ENCODE data around the gene CMSS1.

Gene CMSS1

GRCh38 chr3:100020876-100021644 is 203.4 kb downstream of the CMSS1 start:
- peaks cover 4% of the 10 kb centered on the region; the same call in 1 of the 2 replicates for H3K4me1 ChIP-seq (ENCODE audit: control insufficient read depth, insufficient read depth, low read length)
- H3K36me3 ChIP-seq (ENCODE audit: control insufficient read depth, insufficient read depth, low read length) = no peaks in the 10 kb centered on the region
- H3K4me3 ChIP-seq (ENCODE audit: low read depth, low read length) = no peak overlapping the region
- H3K27ac ChIP-seq (ENCODE audit: low read depth, low read length) = no peak overlapping the region
- no peaks in the 10 kb centered on the region for H3K9me3 ChIP-seq (ENCODE audit: control insufficient read depth, insufficient read depth, low read depth, low read length)
- H3K9ac ChIP-seq (ENCODE audit: low read length) = no peak overlapping the region
- no peaks in the 10 kb centered on the region for H3K27me3 ChIP-seq (ENCODE audit: control insufficient read depth, insufficient read depth, low read length)

- H3K4me1 ChIP-seq (ENCODE audit: control insufficient read depth, insufficient read depth, low read length) = no peaks in the 10 kb centered on the region
- no peaks in the 10 kb centered on the region for H3K27me3 ChIP-seq (ENCODE audit: control insufficient read depth, insufficient read depth, low read length)
- H3K9me3 ChIP-seq (ENCODE audit: control insufficient read depth, insufficient read depth, low read depth, low read length) = no peaks in the 10 kb centered on the region
- no peak overlapping the region for H3K27ac ChIP-seq (ENCODE audit: low read depth, low read length)
- H3K9ac ChIP-seq (ENCODE audit: low read length) = no peak overlapping the region
- no peak overlapping the region for H3K4me3 ChIP-seq (ENCODE audit: low read depth, low read length)
- no peaks in the 10 kb centered on the region for H3K36me3 ChIP-seq (ENCODE audit: control insufficient read depth, insufficient read depth, low read length)
These were observed 204.8 kb downstream of the CMSS1 start for GRCh38 chr3:100022506-100022905.

- Histone ChIP-seq H3K9me3 (ENCODE audit: control insufficient read depth, insufficient read depth, low read depth, low read length) (no peaks in the 10 kb centered on the region), H3K4me3 (ENCODE audit: low read depth, low read length) (no peak overlapping the region), H3K36me3 (ENCODE audit: control insufficient read depth, insufficient read depth, low read length) (no peaks in the 10 kb centered on the region), H3K27ac (ENCODE audit: low read depth, low read length) (no peak overlapping the region), H3K9ac (ENCODE audit: low read length) (no peak overlapping the region), H3K27me3 (ENCODE audit: control insufficient read depth, insufficient read depth, low read length) (no peaks in the 10 kb centered on the region), H3K4me1 (ENCODE audit: control insufficient read depth, insufficient read depth, low read length) (no peaks in the 10 kb centered on the region)
These were observed 205.5 kb downstream of the CMSS1 start for GRCh38 chr3:100023150-100023549.

GRCh38 chr3:100023595-100023994 is 205.9 kb downstream of the CMSS1 start:
- H3K4me1 ChIP-seq (ENCODE audit: control insufficient read depth, insufficient read depth, low read length) = no peaks in the 10 kb centered on the region
- no peaks in the 10 kb centered on the region for H3K9me3 ChIP-seq (ENCODE audit: control insufficient read depth, insufficient read depth, low read depth, low read length)
- no peaks in the 10 kb centered on the region for H3K36me3 ChIP-seq (ENCODE audit: control insufficient read depth, insufficient read depth, low read length)
- H3K27ac ChIP-seq (ENCODE audit: low read depth, low read length) = no peak overlapping the region
- H3K9ac ChIP-seq (ENCODE audit: low read length) = no peak overlapping the region
- H3K27me3 ChIP-seq (ENCODE audit: control insufficient read depth, insufficient read depth, low read length) = no peaks in the 10 kb centered on the region
- H3K4me3 ChIP-seq (ENCODE audit: low read depth, low read length) = no peak overlapping the region

GRCh38 chr3:100024520-100025303 is 207.1 kb downstream of the CMSS1 start:
- Histone ChIP-seq H3K4me3 (ENCODE audit: low read depth, low read length) (no peak overlapping the region), H3K36me3 (ENCODE audit: control insufficient read depth, insufficient read depth, low read length) (no peaks in the 10 kb centered on the region), H3K27me3 (ENCODE audit: control insufficient read depth, insufficient read depth, low read length) (no peaks in the 10 kb centered on the region), H3K27ac (ENCODE audit: low read depth, low read length) (no peak overlapping the region), H3K9me3 (ENCODE audit: control insufficient read depth, insufficient read depth, low read depth, low read length) (no peaks in the 10 kb centered on the region), H3K4me1 (ENCODE audit: control insufficient read depth, insufficient read depth, low read length) (no peaks in the 10 kb centered on the region), H3K9ac (ENCODE audit: low read length) (no peak overlapping the region)

- H3K27me3 ChIP-seq (ENCODE audit: control insufficient read depth, insufficient read depth, low read length) = no peaks in the 10 kb centered on the region
- no peak overlapping the region for H3K27ac ChIP-seq (ENCODE audit: low read depth, low read length)
- no peak overlapping the region for H3K4me3 ChIP-seq (ENCODE audit: low read depth, low read length)
- no peak overlapping the region for H3K9ac ChIP-seq (ENCODE audit: low read length)
- no peaks in the 10 kb centered on the region for H3K36me3 ChIP-seq (ENCODE audit: control insufficient read depth, insufficient read depth, low read length)
- H3K9me3 ChIP-seq (ENCODE audit: control insufficient read depth, insufficient read depth, low read depth, low read length) = no peaks in the 10 kb centered on the region
- peaks cover 3% of the 10 kb centered on the region; the same call in 1 of the 2 replicates for H3K4me1 ChIP-seq (ENCODE audit: control insufficient read depth, insufficient read depth, low read length)
These were observed 209.7 kb downstream of the CMSS1 start for GRCh38 chr3:100027321-100027720.

- Histone ChIP-seq H3K27me3 (ENCODE audit: control insufficient read depth, insufficient read depth, low read length) (no peaks in the 10 kb centered on the region), H3K36me3 (ENCODE audit: control insufficient read depth, insufficient read depth, low read length) (no peaks in the 10 kb centered on the region), H3K9ac (ENCODE audit: low read length) (no peak overlapping the region)
These were observed 211.4 kb downstream of the CMSS1 start for GRCh38 chr3:100029052-100029451.

GRCh38 chr3:100029689-100030088 is 212.0 kb downstream of the CMSS1 start:
- Histone ChIP-seq H3K9me3 (ENCODE audit: control insufficient read depth, insufficient read depth, low read depth, low read length) (no peaks in the 10 kb centered on the region), H3K27ac (ENCODE audit: low read depth, low read length) (no peak overlapping the region), H3K4me3 (ENCODE audit: low read depth, low read length) (no peak overlapping the region), H3K9ac (ENCODE audit: low read length) (no peak overlapping the region), H3K27me3 (ENCODE audit: control insufficient read depth, insufficient read depth, low read length) (no peaks in the 10 kb centered on the region), H3K36me3 (ENCODE audit: control insufficient read depth, insufficient read depth, low read length) (no peaks in the 10 kb centered on the region), H3K4me1 (ENCODE audit: control insufficient read depth, insufficient read depth, low read length) (peaks cover 4% of the 10 kb centered on the region; the same call in 1 of the 2 replicates)

More at GRCh38 chr3:100029052-100029451, 211.4 kb downstream of the CMSS1 start:
- H3K4me3 ChIP-seq (ENCODE audit: low read depth, low read length) = no peak overlapping the region
- H3K4me1 ChIP-seq (ENCODE audit: control insufficient read depth, insufficient read depth, low read length) = peaks cover 4% of the 10 kb centered on the region; the same call in 1 of the 2 replicates
- no peaks in the 10 kb centered on the region for H3K9me3 ChIP-seq (ENCODE audit: control insufficient read depth, insufficient read depth, low read depth, low read length)
- no peak overlapping the region for H3K27ac ChIP-seq (ENCODE audit: low read depth, low read length)

- peaks cover 4% of the 10 kb centered on the region; the same call in 1 of the 2 replicates for H3K4me1 ChIP-seq (ENCODE audit: control insufficient read depth, insufficient read depth, low read length)
- H3K36me3 ChIP-seq (ENCODE audit: control insufficient read depth, insufficient read depth, low read length) = no peaks in the 10 kb centered on the region
- H3K9ac ChIP-seq (ENCODE audit: low read length) = no peak overlapping the region
- H3K4me3 ChIP-seq (ENCODE audit: low read depth, low read length) = no peak overlapping the region
- no peaks in the 10 kb centered on the region for H3K27me3 ChIP-seq (ENCODE audit: control insufficient read depth, insufficient read depth, low read length)
- no peaks in the 10 kb centered on the region for H3K9me3 ChIP-seq (ENCODE audit: control insufficient read depth, insufficient read depth, low read depth, low read length)
- no peak overlapping the region for H3K27ac ChIP-seq (ENCODE audit: low read depth, low read length)
These were observed 212.7 kb downstream of the CMSS1 start for GRCh38 chr3:100030346-100030745.

GRCh38 chr3:100030914-100031425 is 213.3 kb downstream of the CMSS1 start:
- Histone ChIP-seq H3K36me3 (ENCODE audit: control insufficient read depth, insufficient read depth, low read length) (no peaks in the 10 kb centered on the region), H3K4me1 (ENCODE audit: control insufficient read depth, insufficient read depth, low read length) (peaks cover 4% of the 10 kb centered on the region; the same call in 1 of the 2 replicates)

GRCh38 chr3:100032243-100032642 is 214.6 kb downstream of the CMSS1 start:
- H3K9me3 ChIP-seq (ENCODE audit: control insufficient read depth, insufficient read depth, low read depth, low read length) = no peaks in the 10 kb centered on the region
- H3K4me1 ChIP-seq (ENCODE audit: control insufficient read depth, insufficient read depth, low read length) = peaks cover 4% of the 10 kb centered on the region; the same call in 1 of the 2 replicates
- H3K9ac ChIP-seq (ENCODE audit: low read length) = no peak overlapping the region
- H3K27ac ChIP-seq (ENCODE audit: low read depth, low read length) = no peak overlapping the region
- no peaks in the 10 kb centered on the region for H3K27me3 ChIP-seq (ENCODE audit: control insufficient read depth, insufficient read depth, low read length)
- H3K4me3 ChIP-seq (ENCODE audit: low read depth, low read length) = no peak overlapping the region
- no peaks in the 10 kb centered on the region for H3K36me3 ChIP-seq (ENCODE audit: control insufficient read depth, insufficient read depth, low read length)

More at GRCh38 chr3:100030914-100031425, 213.3 kb downstream of the CMSS1 start:
- Histone ChIP-seq H3K9me3 (ENCODE audit: control insufficient read depth, insufficient read depth, low read depth, low read length) (no peaks in the 10 kb centered on the region), H3K27ac (ENCODE audit: low read depth, low read length) (no peak overlapping the region), H3K27me3 (ENCODE audit: control insufficient read depth, insufficient read depth, low read length) (no peaks in the 10 kb centered on the region), H3K9ac (ENCODE audit: low read length) (no peak overlapping the region), H3K4me3 (ENCODE audit: low read depth, low read length) (no peak overlapping the region)

All from HUES6 (cell line).